HG03571 (cell line): ENCODE measurements around the gene ARHGEF6.
A peak's percentile ranks its signal among the peaks of the same experiment; 100 is the strongest.

ENCODE experiments used
- ATAC-seq: cut with Tn5 transposase; IDR thresholded peaks from one replicate; pipeline ENCODE4 v1.9.1; 2021; ENCODE audit not compliant: unreplicated experiment

Gene ARHGEF6

DNA sequence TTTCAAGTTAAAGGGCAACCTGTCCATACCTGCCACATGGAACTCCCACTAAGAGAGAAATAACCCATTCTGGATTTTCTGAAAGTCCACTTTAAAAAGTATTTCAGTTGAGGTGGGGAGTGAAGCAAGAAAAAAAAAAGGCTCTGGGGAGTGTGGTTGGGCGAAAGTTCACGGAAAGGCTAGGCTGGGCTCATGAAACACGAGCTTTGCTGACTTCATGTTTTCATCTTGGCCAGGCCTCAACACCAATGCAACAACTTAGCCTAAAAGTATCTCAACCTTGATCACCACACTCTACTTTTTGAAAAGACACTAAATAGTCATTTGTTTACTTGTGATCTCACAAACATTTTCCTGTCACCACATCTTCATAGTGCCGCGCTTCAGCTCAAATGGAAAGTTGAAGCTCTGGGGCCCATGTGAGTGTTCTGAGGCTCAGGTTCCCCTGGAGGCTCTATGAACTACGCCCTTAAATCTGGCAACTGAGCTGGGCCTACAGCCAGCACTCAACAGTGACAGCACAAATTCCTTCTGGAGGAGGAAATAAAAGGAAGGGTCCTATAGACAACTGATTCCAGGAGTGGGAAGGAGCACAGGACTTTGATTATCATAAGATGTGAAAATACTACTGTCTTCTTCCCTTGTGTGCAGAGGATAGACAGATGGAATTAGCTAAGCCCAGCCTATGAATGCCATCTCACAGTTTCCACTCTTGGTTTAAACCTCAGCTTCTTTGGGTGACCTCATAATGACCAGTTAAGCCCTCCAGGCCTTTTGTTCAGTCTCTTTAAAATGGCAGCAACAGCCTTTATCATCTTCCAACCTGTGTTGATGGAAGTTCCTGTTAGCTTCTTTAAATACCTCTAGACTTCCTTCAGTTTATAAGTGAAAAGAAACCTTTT is 127.7 kb downstream of the ARHGEF6 start:
- ATAC-seq, result no peak

- no peak for ATAC-seq
Measured at GRCh38 chrX:136650811-136651210, 129.9 kb downstream of the ARHGEF6 start.

DNA sequence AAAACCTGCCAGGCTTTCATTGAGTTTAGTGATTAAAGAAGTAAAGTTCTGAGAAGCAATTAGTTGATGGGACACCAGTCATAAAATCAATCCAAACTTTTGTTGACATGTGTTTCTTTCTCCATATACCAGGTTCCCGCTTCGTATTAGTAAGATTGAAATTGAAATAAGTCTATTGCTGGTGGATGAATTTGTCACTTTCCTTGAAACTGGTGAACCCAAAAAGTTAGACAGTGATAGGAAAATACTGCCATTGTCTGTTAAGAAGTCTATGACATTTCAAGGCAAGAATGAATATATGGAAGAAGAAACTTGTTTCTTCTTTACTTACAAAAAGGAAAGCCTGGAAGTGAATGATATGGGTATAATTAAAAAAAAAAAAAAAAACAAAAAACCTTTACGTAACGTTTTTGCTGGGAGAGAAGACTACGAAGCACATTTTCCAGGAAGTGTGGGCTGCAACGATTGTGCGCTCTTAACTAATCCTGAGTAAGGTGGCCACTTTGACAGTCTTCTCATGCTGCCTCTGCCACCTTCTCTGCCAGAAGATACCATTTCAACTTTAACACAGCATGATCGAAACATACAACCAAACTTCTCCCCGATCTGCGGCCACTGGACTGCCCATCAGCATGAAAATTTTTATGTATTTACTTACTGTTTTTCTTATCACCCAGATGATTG is 132.9 kb downstream of the ARHGEF6 start, which contains the start of gene CD40LG:
TSS of gene CD40LG (plus strand) at position 482 of the 684 bp plus-strand sequence. CDS start at position 573, 91 bp downstream.
- no peak for ATAC-seq

- no peak for ATAC-seq
Measured at GRCh38 chrX:136646602-136647239, 134.0 kb downstream of the ARHGEF6 start.

DNA sequence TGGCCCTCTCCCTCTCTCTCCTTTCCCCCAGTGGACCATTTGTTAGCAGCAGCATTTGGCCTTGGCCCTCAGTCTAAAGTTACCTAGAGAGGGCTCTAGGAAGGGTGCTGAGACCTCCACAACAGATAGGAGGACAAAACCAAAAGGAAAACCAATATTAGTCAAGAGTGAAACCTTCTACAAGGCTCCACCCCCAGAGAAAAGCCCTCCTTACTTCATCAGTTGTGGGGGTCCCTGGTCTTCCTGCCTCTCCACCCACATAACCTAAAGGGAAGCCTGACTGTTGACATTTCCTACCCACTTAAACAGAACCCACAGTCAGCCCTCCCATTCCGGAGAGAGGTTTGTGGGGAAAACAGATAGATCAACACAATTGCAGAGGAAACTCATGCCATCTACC is 137.5 kb downstream of the ARHGEF6 start:
- ATAC-seq, result no peak

DNA sequence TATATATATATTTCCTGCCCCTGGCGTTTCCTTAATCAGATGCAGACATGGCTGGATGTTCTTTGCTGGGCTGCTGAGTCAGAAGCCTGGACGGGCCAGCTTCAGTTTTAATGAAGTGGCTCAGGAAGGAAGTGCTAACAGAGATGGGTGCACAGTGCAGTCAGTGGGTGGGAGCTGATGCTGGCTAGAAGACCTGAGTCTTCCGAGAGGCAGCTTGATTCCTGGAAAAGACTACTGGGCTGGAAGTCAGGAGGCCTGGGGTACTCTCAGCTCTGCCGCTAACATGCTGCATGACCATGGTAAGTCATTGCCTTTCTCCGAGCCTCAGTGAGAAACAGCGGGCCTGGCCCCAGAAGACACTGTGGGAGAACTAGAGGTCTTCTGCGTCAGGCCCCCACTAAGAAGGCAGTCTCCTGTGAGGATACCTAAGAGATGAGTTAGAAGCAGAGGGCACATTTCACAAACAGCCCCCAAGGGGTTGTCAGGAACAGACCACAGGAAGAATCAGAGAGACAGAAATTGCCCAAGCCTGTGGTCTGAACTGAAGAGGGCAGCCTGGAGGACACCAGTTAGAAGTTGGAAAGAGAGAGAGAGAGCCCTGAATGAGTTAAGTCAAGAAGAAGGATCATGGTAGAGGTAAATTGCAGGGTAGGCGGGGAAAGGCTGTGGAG is 141.1 kb downstream of the ARHGEF6 start:
- no peak for ATAC-seq

DNA sequence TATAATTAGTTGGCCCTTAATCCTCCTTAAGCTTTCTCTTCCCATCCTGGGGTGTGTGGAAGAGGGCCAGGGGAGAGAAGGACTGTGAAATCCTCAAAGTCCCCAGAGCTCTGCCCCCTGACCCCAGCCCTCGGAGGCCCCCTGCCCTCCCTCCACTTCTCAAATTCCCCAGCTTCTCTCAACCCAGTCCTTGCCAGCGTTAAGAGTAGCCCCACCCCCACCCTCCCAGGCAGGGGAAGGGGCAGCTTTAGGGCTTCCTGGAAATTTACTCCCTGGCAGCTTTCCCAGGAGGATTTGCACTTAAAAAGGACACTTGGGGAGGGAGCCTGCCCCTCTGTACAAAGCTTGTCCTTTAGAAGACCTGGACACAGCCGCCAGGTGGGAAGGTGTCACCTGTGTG is 144.6 kb downstream of the ARHGEF6 start:
- ATAC-seq, result no peak

DNA sequence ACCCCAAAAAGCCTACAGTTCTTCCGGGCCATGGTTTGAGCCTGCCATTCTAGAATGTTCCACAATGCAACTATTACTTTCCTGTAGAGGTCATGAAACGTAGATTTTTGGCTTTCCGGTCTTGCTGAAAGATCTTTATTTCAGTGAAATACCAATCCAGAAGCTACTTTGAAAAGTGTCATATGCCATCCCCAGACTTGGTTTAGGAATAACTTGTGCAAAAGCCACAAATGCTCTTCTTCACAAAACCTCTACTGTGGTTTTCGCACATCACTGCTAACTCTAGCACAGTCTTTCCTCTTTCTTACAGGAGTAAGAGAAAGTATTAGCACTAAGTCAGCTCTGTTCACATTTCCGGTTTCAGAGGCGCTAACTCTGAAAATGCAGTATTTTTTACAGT is 145.5 kb downstream of the ARHGEF6 start:
- ATAC-seq, result no peak

GRCh38 chrX:136630881-136631280 is 149.9 kb downstream of the ARHGEF6 start:
- ATAC-seq, result no peak

GRCh38 chrX:136629084-136629750 is 151.5 kb downstream of the ARHGEF6 start:
- ATAC-seq, result no peak

GRCh38 chrX:136627409-136627808 is 153.3 kb downstream of the ARHGEF6 start:
- no peak for ATAC-seq

- ATAC-seq, result no peak
Measured at GRCh38 chrX:136626891-136627290, 153.8 kb downstream of the ARHGEF6 start.

DNA sequence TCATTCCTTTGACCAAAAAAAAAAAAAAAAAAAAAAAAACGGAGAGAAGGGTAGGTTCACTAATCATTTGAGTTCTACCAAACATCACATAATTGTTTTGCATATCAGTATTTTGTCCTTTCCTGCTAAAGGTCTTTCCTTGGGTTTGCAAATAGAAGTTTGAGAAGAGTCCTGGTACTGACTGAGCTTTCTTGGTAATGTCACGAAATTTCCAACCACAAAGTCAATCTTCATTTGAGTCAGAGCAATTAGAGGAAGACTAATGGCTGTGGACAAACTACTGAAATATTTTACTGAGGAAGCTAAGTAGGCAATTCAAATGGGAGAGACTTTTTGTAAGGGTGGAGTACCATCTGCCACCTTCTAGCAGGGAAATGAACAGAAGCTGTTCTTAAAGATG is 154.5 kb downstream of the ARHGEF6 start:
- no peak for ATAC-seq

DNA sequence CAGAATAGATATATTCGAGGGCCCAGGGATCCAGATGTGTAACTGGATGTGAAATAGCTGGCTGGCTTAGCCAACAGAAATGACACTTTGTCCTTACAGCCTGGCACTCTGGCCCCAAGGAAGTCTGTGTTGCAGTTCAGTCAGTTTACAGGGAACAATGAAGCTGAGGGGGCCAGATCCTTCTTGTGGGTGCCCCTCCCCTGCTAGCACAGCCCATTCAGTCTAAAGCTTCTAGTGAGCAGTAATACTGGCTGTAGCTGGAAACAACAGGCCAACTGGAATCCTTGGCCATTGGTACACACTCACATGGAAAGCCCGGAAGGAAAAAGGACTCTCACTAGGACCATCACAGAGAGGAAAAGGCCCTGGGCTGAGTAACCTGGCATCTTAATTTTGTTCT is 155.5 kb downstream of the ARHGEF6 start:
- no peak for ATAC-seq

DNA sequence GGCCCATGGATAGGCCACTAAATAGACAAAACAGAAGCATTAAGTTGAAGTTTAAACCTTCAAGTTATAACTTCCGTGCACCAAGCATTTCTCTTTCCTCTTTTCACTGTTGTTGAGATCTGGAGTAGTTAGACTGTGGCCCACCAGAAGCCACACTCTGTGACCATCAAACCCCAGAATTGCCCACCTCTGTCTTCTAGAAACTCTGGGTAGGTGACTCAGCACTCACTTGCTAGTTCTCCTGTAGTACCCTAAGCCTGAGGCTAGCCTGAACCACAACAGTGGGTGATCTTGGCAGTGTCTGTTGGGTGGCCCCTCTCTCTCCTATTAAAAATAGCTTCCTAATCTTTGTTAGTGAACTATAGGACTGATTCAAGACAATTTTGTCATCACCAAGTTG is 157.3 kb downstream of the ARHGEF6 start:
- no peak for ATAC-seq

- no peak for ATAC-seq
Measured at GRCh38 chrX:136622568-136622967, 158.2 kb downstream of the ARHGEF6 start.

- no peak for ATAC-seq
Measured at GRCh38 chrX:136620780-136621179, 160.0 kb downstream of the ARHGEF6 start.

DNA sequence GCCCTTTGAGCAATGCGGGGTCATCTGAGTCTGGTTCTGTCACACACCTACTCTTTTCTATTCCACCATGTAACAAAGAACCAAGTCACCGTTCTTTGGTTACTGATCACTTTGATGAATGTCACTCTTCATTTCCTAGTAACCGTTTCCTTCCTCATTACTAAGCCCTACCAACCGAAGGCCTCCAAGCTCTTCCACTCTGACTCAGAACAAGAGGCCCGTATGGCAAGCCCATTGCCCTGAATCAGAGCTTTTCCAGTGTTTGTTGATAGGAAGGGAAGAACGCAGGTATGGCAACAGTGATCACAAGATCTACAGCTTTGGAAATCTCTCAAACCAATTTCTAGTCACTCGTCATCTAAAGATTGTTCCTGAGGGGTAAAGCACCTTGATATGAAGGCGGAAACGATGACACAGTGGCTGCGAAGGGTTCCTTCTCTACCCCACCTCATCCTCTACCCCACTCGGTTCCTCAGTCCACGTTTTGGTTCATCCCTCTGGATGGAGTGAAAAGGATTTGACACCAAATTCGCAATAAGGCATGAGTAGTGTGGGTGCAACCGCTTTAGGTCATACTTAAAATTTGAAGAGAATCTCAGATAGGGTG is 160.7 kb downstream of the ARHGEF6 start:
- ATAC-seq, result no peak

DNA sequence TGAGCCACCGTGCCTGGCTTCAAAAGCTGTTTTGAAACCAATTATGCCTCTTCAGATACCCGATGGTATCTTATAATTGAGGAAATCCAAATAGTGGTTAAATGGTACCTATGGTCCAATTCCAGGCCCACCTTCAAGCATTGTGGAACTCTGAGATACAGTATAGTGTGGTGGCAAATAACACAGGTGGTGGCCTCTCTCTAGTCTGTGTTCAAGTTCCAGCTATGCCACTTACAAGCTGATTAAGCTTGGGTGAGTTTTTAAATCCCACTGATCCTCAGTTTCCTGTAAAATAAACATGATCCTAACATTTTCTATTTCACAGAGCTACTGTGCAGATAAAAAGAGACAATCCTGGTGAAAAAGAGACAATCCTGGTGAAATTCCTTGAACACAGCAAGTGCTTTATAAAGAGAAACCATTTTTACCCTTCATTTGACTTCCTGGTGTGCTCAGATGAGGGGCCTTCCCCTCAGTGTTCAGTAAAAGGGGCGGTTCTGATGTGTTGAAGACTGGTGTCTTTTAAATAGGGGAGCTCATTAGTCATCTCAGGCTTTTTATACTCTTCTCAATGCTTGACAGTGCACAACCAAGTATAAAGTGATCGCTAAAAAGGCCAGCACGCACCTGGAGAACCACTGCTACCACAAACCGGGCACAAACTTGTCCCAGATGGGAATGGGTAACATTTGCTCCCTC is 163.6 kb downstream of the ARHGEF6 start:
- ATAC-seq, result peak; percentile 74
